Uterus (tissue), 4 donors: ENCODE data around the gene C1R. TPM values are rescaled to one million over a fixed set of nuclear protein-coding genes. Genes with fewer than 3 reads are reported as not detected.
A peak's percentile ranks its signal among the peaks of the same experiment; 100 is the strongest.
"Not testable (repeated sequence)": the region's sequence is repeated elsewhere in the genome, so short reads cannot be mapped to it uniquely, and the experiment has no call there.

Experiments
- DNase-seq, 2 donors: peaks; one replicate each; pipeline ENCODE4 v3.0.0-alpha.2; 2019 to 2020
- H3K27ac ChIP-seq, 2 donors: fragments of 200-600 bp; sonication (generic); 1 replicate in 1 of 2; 2 replicates in 1 of 2; pipeline ENCODE4 v1.5.1; 2016 to 2018
- H3K27me3 ChIP-seq, 2 donors: fragments of 200-600 bp; sonication (generic); one replicate each; pipeline ENCODE4 v1.5.1; 2018 to 2019; ENCODE audit warnings: control low read depth in 1 of 2
- H3K36me3 ChIP-seq, 2 donors: fragments of 200-600 bp; sonication (generic); one replicate each; pipeline ENCODE4 v1.5.1; 2019; ENCODE audit warnings: control low read depth in 1 of 2
- H3K4me1 ChIP-seq, 2 donors: fragments of 200-600 bp; sonication (generic); one replicate each; pipeline ENCODE4 v1.5.1; 2018 to 2019; ENCODE audit warnings: control low read depth in 1 of 2
- H3K4me3 ChIP-seq, 2 donors: fragments of 200-600 bp; sonication (generic); 1 replicate in 1 of 2; 2 replicates in 1 of 2; pipeline ENCODE4 v1.5.1; 2018 to 2019; ENCODE audit warnings: mild to moderate bottlenecking in 1 of 2
- H3K9me3 ChIP-seq, 2 donors: fragments of 200-600 bp; sonication (generic); one replicate each; pipeline ENCODE4 v1.5.1; 2019; ENCODE audit warnings: control low read depth in 1 of 2
- CTCF ChIP-seq, 4 experiments: fragments of 200-600 bp in 2 of 4; fragments of 450-650 bp in 2 of 4; sonication (generic) in 2 of 4; IDR thresholded peaks; one replicate each; pipeline ENCODE4 v1.5.1; 2016 to 2019; ENCODE audit warnings: antibody characterized with exemption in 4 of 4, mild to moderate bottlenecking in 2 of 4, moderate library complexity in 1 of 4
- POLR2A ChIP-seq, 2 donors: fragments of 450-650 bp; IDR thresholded peaks; one replicate each; pipeline ENCODE4 v1.6.1; 2016; ENCODE audit warnings: antibody characterized with exemption in 2 of 2, mild to moderate bottlenecking in 1 of 2, moderate library complexity in 1 of 2
- intact Hi-C: fragments of 100-400 bp; cut with DNase I; formaldehyde crosslinking; loops from one replicate; pipeline ENCODE4 v1.15.1; 2023; ENCODE audit warnings: low total_unique reads
- total RNA-seq, 4 donors: library from RNA; depleted of rRNA in 3 of 4; stranded (reverse); fragments of >200 nt in 3 of 4; gene quantifications; one replicate each; pipeline versions ENCODE4 v1.1.0 to v1.2.4, GENCODE V29; 2014 to 2023
- donor health status: DM: yes; HTN: yes; CAD: no.

The C1R gene
- total RNA-seq, 4 donors from 2014 or later, result 128 to 571 (median 411) TPM

- no peak for TF ChIP-seq CTCF (IDR thresholded peaks at IDR 0.05)
- no peak for TF ChIP-seq POLR2A (IDR thresholded peaks at IDR 0.05)
These were observed 33.3 kb downstream of the C1R start for GRCh38 chr12:7058850-7059395.

GRCh38 chr12:7058163-7058845, 33.9 kb downstream of the C1R start:
- Histone ChIP-seq H3K4me1 (peaks cover 0 to 6% of the 10 kb centered on the region in 2 donors), H3K4me3 (no peak overlapping the region), H3K36me3 (no peaks in the 10 kb centered on the region), H3K27me3 (no peaks in the 10 kb centered on the region), H3K27ac (no peak overlapping the region), H3K9me3 (no peaks in the 10 kb centered on the region)
- no peak for TF ChIP-seq POLR2A (IDR thresholded peaks at IDR 0.05)
- TF ChIP-seq CTCF (IDR thresholded peaks at IDR 0.05), result no peak
- no peak for DNase-seq
- intact Hi-C loops, result no loop called here

More at GRCh38 chr12:7058850-7059395, 33.3 kb downstream of the C1R start:
- no peaks in the 10 kb centered on the region for H3K9me3 ChIP-seq
- H3K36me3 ChIP-seq, result no peaks in the 10 kb centered on the region
- peak overlapping the region in 1 of 2 donors; percentile 88 for H3K27ac ChIP-seq
- peaks cover 0 to 6% of the 10 kb centered on the region in 2 donors for H3K4me1 ChIP-seq
- no peak overlapping the region for H3K4me3 ChIP-seq
- intact Hi-C loops, result no loop called here
- H3K27me3 ChIP-seq, result no peaks in the 10 kb centered on the region
- no peak for DNase-seq

- H3K4me3 ChIP-seq, H3K9me3 ChIP-seq, H3K27me3 ChIP-seq, DNase-seq, H3K36me3 ChIP-seq, H3K27ac ChIP-seq, intact Hi-C loops, H3K4me1 ChIP-seq: not testable (repeated sequence)
These were observed 36.5 kb downstream of the C1R start for GRCh38 chr12:7055736-7056135.

GRCh38 chr12:7054925-7055324, 37.3 kb downstream of the C1R start:
- no peak for DNase-seq
- no peak for TF ChIP-seq CTCF (IDR thresholded peaks at IDR 0.05)
- TF ChIP-seq POLR2A (IDR thresholded peaks at IDR 0.05), result no peak
- no peak overlapping the region for H3K4me3 ChIP-seq
- no peaks in the 10 kb centered on the region for H3K36me3 ChIP-seq
- H3K4me1 ChIP-seq, result peaks cover 0 to 6% of the 10 kb centered on the region in 2 donors
- H3K27me3 ChIP-seq, result no peaks in the 10 kb centered on the region
- H3K9me3 ChIP-seq, result no peaks in the 10 kb centered on the region
- intact Hi-C loops, result no loop called here
- no peak overlapping the region for H3K27ac ChIP-seq

GRCh38 chr12:7049973-7050372, 42.3 kb downstream of the C1R start:
- DNase-seq, H3K27ac ChIP-seq, intact Hi-C loops, H3K27me3 ChIP-seq, H3K4me3 ChIP-seq, H3K4me1 ChIP-seq, H3K36me3 ChIP-seq, H3K9me3 ChIP-seq: not testable (repeated sequence)

GRCh38 chr12:7049445-7049951, 42.7 kb downstream of the C1R start:
- H3K4me3 ChIP-seq, H3K4me1 ChIP-seq, intact Hi-C loops, DNase-seq, H3K9me3 ChIP-seq, H3K27ac ChIP-seq, H3K36me3 ChIP-seq, H3K27me3 ChIP-seq: not testable (repeated sequence)
